Endothelial cell of umbilical vein (primary cell): ENCODE data around the gene ATP8B3.

Experiments used
- CTCF ChIP-seq, 2 donors: IDR thresholded peaks; 1 replicate in 1 of 2; 2 replicates in 1 of 2; pipeline ENCODE4 v1.5.1; 2011; ENCODE audit warnings: low read length in 2 of 2, mild to moderate bottlenecking in 2 of 2, moderate library complexity in 2 of 2, control low read depth in 1 of 2, inconsistent platforms in 1 of 2, low read depth in 1 of 2; ENCODE audit not compliant: insufficient read depth in 1 of 2; ENCODE audit errors: extremely low read depth in 1 of 2
- EZH2 ChIP-seq: IDR thresholded peaks from 2 replicates; pipeline ENCODE4 v1.6.1; 2012; ENCODE audit warnings: borderline replicate concordance, low read depth, mild to moderate bottlenecking, moderate library complexity, low read length, inconsistent platforms; ENCODE audit not compliant: severe bottlenecking
- JUN ChIP-seq: IDR thresholded peaks from 2 replicates; pipeline ENCODE4 v1.6.1; 2011; ENCODE audit warnings: borderline replicate concordance, low read depth; ENCODE audit not compliant: insufficient read length, insufficient read depth
- POLR2AphosphoS5 ChIP-seq: IDR thresholded peaks from 2 replicates; pipeline ENCODE4 v1.6.1; 2012; ENCODE audit warnings: low read depth, mild to moderate bottlenecking, control low read depth, low read length, moderate library complexity; ENCODE audit not compliant: insufficient read depth

GRCh38 chr19:1750343-1751021 lies 61.6 kb downstream of the ATP8B3 start:
- no peak for TF ChIP-seq JUN
- no peak for TF ChIP-seq EZH2
- no peak for TF ChIP-seq POLR2AphosphoS5
- no peak for TF ChIP-seq CTCF (IDR thresholded peaks at IDR 0.05; ENCODE audit: extremely low read depth in 1 of 2, insufficient read depth in 1 of 2, low read depth in 1 of 2, low read length in 2 of 2)
